HFF-Myc (cell line): ENCODE measurements around the gene EIF3K.
"Not testable (repeated sequence)": the region's sequence is repeated elsewhere in the genome, so short reads cannot be mapped to it uniquely, and the experiment has no call there.

Source experiments
- DNase-seq: peaks from one replicate; pipeline ENCODE4 v3.0.0-alpha.2; 2011; ENCODE audit warnings: low read depth; ENCODE audit errors: extremely low read depth
- H3K4me3 ChIP-seq: replicated peaks from 2 replicates; pipeline ENCODE4 v1.5.1; 2011; ENCODE audit warnings: low read depth, mild to moderate bottlenecking, control low read depth, low read length
- TF ChIP-seq, protein P1 (sequence below): IDR thresholded peaks from 2 replicates; pipeline ENCODE4 v1.5.1; 2012; ENCODE audit warnings: mild to moderate bottlenecking, low read depth, low read length, control low read depth; ENCODE audit errors: missing control alignments

The EIF3K gene

DNA sequence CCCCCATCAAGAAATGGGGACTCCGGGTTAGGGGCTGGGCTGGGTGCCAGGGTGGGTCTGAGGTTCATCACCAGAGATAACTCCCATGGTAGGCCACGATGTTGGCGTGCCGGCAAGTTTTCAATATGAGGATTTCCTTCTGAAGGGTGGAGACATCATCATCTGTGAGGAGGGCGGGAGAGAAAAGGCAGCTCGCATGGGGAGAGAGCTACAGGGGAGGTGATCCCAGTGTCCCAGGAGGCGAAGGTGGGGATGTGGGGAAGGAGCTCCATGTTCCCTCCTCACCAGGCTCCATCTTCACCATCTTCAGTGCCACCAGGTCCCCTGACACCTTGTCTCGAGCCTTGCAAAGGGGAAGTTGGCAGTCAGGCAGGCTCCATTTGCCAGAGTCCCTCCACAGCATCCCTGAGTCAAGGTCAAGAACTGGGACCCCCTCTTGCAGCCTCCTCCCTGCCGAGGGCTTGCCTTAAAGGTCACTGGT lies 1.7 kb upstream of the EIF3K start:
- no peak overlapping the region for H3K4me3 ChIP-seq
- no peak for DNase-seq
- TF ChIP-seq, protein P1, sequence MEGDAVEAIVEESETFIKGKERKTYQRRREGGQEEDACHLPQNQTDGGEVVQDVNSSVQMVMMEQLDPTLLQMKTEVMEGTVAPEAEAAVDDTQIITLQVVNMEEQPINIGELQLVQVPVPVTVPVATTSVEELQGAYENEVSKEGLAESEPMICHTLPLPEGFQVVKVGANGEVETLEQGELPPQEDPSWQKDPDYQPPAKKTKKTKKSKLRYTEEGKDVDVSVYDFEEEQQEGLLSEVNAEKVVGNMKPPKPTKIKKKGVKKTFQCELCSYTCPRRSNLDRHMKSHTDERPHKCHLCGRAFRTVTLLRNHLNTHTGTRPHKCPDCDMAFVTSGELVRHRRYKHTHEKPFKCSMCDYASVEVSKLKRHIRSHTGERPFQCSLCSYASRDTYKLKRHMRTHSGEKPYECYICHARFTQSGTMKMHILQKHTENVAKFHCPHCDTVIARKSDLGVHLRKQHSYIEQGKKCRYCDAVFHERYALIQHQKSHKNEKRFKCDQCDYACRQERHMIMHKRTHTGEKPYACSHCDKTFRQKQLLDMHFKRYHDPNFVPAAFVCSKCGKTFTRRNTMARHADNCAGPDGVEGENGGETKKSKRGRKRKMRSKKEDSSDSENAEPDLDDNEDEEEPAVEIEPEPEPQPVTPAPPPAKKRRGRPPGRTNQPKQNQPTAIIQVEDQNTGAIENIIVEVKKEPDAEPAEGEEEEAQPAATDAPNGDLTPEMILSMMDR, result no peak

DNA sequence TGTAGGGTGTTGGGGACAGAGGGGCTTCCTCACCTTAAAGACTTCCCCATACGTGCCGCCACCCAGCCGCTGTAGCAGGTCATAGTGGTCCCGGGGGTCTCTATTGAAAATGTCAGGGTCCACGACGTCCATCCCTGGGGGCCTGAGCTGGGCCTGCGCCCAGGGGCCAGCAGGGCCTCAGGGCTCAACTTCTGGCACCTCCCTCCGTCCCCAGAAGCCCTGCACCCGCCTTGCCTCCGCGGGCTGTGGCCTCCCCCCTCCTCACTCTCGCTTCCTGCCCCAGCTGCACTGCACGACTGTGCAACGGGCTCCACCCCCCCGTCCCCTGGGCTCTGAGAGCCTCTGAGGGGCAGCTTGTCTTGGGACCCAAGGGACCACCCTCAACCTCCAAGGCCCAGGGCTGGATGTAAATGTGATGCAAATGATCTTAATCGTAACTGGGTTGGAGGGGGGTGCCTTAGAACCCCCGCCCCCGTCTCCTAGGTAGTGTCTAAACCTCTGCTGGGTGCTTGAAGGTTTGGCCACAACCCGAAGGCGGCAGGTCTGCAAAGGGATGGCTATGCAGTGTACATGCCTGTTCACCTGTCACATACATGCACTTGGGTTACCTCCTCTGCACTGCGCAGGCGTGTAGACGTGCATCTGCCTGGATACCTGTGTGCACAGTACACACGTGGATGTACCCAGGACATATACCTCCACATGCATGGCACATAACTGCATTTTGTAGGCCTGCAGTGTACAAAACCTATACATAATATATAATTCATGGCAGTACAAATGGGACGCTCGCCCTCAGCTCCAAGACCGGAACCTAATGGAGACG lies 1.0 kb upstream of the EIF3K start, which contains the start of gene MAP4K1:
Gene MAP4K1, minus strand, starts transcription at position 190 of the 826 bp plus-strand sequence. Its CDS starts 58 bp downstream, at position 132.
- TF ChIP-seq, protein P1, result no peak
- peak within 1 kb of the TSS; percentile 86 for H3K4me3 ChIP-seq
- DNase-seq, result no peak

DNA sequence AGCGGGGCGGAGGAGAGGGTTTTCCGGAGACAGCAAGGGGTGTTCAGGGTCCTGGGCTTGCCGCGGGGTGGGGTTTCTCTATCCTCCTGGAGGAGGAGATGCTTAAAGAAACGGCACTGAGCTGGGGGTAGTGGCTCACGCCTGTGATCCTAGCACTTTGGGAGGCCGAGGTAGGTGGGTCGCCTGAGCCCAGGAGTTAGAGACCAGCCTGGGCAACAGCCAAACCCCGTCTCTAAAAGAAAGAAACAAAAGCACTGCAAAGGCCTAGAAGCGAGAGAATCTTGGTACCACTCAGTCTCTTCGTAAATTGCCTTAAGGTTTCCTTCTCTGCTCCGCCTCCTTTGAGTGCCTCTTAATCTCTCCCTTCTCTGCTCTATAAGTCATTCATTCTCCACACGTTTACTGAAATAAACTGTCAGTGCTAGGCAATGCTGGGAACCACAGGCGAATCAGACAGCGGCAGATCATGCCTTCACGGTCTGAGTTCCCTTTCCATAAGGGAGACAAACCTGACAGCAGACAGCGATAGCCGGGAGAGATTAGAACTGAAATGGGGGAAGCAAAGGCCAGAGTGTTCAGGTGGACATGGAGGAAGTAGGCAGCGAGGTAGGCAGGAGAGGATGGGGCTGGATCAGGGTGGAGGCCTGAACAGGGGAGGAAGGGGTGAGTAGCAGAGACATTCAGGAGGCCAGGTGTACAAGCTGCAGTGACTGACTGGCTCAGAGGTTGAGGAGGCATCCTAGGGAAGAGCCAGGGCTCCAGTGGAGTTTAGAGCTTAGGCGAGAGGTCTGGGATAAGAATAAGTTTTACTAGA lies 580 bp downstream of the EIF3K start:
- TF ChIP-seq, protein P1, result no peak
- peak overlapping the region; percentile 86 for H3K4me3 ChIP-seq
- DNase-seq, result no peak

DNA sequence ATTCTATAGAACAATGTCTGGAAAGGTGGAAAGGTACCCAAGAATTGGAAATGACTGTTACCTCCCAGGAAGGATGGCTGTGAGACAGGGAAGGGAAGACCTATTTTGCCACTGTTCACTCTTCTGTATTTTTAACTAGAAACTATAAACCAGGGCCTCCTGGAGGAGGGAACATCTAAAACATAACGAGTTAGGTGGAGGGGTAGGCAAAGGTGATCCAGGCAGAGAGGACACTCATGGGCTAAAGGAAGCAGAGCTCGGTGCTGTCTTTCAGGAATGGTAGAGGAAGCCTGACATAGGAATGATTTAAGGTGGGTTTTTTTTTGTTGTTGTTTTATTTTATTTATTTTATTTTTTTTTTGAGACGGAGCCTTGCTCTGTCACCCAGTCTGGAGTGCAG lies 5.8 kb downstream of the EIF3K start:
- no peak for DNase-seq
- TF ChIP-seq, protein P1, result no peak
- H3K4me3 ChIP-seq, result no peak overlapping the region

DNA sequence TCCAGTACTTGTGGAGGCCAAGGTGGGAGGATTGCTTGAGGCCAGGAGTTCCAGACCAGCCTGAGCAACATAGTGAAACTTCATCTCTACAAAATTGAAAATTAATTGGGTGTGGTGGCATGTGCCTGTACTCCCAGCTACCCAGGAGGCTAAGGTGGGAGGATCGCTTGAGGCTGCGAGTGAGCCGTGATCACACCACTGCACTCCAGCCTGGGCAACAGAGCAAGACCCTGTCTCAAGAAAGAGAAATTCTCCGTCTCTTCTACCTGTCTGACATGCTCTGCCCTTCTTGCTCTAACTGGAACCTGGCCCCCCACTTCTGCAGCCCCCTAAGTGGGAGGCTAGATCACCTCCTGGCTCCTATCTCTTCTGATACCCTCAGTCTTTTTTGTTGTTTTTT lies 7.4 kb downstream of the EIF3K start:
- H3K4me3 ChIP-seq, result no peak overlapping the region
- TF ChIP-seq, protein P1, result no peak
- no peak for DNase-seq

DNA sequence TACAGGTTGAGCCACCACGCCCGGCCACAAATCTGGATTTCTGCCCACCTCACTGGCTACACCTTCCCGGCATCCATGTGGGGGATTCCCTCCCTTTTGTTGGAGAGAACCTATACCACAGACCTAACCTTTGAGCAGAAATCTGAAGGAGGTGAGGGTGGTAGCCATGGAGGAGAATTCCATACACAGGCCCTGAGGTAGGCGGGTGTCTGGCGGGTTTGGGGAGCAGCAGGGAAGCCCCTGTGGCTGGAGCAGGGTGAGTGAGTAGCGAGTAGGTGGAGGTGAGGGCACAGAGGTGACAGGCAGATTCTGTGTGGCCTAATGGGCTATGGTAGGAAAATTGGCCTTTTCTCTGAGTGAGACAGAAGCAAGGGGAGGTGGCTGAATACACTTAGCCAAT lies 10.6 kb downstream of the EIF3K start:
- no peak for DNase-seq
- TF ChIP-seq, protein P1, result no peak
- no peak overlapping the region for H3K4me3 ChIP-seq

DNA sequence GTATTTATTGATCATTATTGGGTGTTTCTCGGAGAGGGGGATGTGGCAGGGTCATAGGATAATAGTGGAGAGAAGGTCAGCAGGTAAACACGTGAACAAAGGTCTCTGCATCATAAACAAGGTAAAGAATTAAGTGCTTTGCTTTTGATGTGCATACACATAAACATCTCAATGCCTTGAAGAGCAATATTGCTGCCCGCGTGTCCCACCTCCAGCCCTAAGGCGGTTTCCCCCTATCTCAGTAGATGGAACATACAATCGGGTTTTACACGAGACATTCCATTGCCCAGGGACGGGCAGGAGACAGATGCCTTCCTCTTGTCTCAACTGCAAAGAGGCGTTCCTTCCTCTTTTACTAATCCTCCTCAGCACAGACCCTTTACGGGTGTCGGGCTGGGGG lies 12.3 kb downstream of the EIF3K start:
- H3K4me3 ChIP-seq, DNase-seq: not testable (repeated sequence)

DNA sequence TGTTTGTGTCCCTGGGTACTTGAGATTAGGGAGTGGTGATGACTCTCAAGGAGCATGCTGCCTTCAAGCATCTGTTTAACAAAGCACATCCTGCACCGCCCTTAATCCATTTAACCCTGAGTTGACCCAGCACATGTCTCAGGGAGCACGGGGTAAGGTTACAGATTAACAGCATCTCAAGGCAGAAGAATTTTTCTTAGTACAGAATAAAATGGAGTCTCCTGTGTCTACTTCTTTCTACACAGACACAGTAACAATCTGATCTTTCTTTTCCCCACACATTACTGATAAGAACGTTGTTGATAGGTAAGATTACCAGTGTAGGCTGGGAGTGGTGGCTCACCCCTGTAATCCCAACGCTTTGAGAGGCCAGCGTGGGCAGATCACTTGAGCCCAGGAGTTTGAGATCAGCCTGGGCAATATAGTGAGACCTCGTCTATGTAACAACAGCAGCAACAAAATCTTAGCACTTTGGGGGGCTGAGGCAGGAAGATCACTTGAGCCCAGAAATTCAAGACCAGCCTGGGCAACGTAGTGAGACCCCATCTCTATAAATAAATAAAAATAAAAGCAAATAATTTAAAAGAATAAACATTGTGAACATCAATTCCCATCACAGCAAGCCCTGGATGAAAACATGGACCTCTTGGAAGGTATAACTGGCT lies 13.0 kb downstream of the EIF3K start:
- DNase-seq, H3K4me3 ChIP-seq: not testable (repeated sequence)
